HL-60 (cell line): ENCODE measurements around the gene GRK5.

Experiments used
- GABPA ChIP-seq: IDR thresholded peaks from 2 replicates; pipeline ENCODE4 v1.6.1; 2012; ENCODE audit warnings: low read depth
- POLR2AphosphoS5 ChIP-seq: IDR thresholded peaks from 2 replicates; pipeline ENCODE4 v1.6.1; 2012; ENCODE audit warnings: low read depth
- SPI1 ChIP-seq: IDR thresholded peaks from 2 replicates; pipeline ENCODE4 v1.6.1; 2012; ENCODE audit warnings: low read depth, mild to moderate bottlenecking, borderline replicate concordance
- TF ChIP-seq, protein P1 (sequence below): IDR thresholded peaks from one replicate; pipeline ENCODE4 v1.5.1; 2011; ENCODE audit warnings: low read length, control low read depth, inconsistent platforms; ENCODE audit not compliant: insufficient read depth
- TF ChIP-seq, protein P2 (sequence below): IDR thresholded peaks from 2 replicates; pipeline ENCODE4 v1.6.1; 2012; ENCODE audit warnings: low read depth; ENCODE audit not compliant: insufficient replicate concordance

DNA sequence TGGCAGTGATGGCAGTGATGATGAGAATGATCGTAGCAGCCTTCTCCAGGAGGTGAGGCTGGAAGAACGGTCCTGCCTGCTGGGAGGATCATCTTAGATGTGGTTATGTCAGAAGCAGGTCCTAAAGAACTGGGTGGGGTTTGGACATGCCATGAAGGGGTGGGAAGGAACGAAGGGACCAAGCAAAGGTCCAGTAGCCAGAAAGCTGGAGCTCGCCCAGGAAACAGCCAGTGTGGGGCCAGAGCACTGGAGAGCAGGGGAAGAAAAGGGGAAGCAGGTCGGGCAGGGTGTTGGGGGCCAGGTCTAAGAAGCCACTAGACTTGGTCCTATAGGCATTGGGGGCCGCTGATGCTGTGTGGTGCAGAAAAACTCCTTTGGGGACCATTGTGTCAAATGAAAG, 207.8 kb downstream of the GRK5 start:
- TF ChIP-seq GABPA (no peak), POLR2AphosphoS5 (no peak), SPI1 (no peak)
- TF ChIP-seq, protein P1, sequence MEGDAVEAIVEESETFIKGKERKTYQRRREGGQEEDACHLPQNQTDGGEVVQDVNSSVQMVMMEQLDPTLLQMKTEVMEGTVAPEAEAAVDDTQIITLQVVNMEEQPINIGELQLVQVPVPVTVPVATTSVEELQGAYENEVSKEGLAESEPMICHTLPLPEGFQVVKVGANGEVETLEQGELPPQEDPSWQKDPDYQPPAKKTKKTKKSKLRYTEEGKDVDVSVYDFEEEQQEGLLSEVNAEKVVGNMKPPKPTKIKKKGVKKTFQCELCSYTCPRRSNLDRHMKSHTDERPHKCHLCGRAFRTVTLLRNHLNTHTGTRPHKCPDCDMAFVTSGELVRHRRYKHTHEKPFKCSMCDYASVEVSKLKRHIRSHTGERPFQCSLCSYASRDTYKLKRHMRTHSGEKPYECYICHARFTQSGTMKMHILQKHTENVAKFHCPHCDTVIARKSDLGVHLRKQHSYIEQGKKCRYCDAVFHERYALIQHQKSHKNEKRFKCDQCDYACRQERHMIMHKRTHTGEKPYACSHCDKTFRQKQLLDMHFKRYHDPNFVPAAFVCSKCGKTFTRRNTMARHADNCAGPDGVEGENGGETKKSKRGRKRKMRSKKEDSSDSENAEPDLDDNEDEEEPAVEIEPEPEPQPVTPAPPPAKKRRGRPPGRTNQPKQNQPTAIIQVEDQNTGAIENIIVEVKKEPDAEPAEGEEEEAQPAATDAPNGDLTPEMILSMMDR = no peak
- TF ChIP-seq, protein P2, sequence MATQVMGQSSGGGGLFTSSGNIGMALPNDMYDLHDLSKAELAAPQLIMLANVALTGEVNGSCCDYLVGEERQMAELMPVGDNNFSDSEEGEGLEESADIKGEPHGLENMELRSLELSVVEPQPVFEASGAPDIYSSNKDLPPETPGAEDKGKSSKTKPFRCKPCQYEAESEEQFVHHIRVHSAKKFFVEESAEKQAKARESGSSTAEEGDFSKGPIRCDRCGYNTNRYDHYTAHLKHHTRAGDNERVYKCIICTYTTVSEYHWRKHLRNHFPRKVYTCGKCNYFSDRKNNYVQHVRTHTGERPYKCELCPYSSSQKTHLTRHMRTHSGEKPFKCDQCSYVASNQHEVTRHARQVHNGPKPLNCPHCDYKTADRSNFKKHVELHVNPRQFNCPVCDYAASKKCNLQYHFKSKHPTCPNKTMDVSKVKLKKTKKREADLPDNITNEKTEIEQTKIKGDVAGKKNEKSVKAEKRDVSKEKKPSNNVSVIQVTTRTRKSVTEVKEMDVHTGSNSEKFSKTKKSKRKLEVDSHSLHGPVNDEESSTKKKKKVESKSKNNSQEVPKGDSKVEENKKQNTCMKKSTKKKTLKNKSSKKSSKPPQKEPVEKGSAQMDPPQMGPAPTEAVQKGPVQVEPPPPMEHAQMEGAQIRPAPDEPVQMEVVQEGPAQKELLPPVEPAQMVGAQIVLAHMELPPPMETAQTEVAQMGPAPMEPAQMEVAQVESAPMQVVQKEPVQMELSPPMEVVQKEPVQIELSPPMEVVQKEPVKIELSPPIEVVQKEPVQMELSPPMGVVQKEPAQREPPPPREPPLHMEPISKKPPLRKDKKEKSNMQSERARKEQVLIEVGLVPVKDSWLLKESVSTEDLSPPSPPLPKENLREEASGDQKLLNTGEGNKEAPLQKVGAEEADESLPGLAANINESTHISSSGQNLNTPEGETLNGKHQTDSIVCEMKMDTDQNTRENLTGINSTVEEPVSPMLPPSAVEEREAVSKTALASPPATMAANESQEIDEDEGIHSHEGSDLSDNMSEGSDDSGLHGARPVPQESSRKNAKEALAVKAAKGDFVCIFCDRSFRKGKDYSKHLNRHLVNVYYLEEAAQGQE = no peak
